Smooth muscle cell of the coronary artery (primary cell): Measurements from ENCODE around the gene UBXN2A. TPM values are rescaled to one million over a fixed set of nuclear protein-coding genes. Genes with fewer than 3 reads are reported as not detected.

Experiments used
- total RNA-seq: library from RNA; depleted of rRNA; stranded (reverse); fragments of >200 nt; gene quantifications from 2 replicates; pipeline ENCODE4 v1.2.3, GENCODE V29; 2014; ENCODE audit warnings: low replicate concordance

The UBXN2A gene
- 5.0 and 9.8 TPM in 2 replicates for total RNA-seq

GRCh38 chr2:23939987-23940717, at the start of gene UBXN2A:
Gene UBXN2A, plus strand, starts transcription at chr2:23940463. Its CDS starts 17,852 bp downstream, at chr2:23958315.

GRCh38 chr2:23926750-23927571, 13.3 kb upstream of the UBXN2A start, which contains the start of gene ATAD2B:
Gene ATAD2B, minus strand, starts transcription at chr2:23927123. Its CDS starts 353 bp downstream, at chr2:23926770.

GRCh38 chr2:24009680-24010476, 69.6 kb downstream of the UBXN2A start, which contains the start of gene MFSD2B:
Gene MFSD2B, plus strand, starts transcription at chr2:24010085. Its CDS starts 12 bp downstream, at chr2:24010097.

GRCh38 chr2:24046930-24047702, 106.9 kb downstream of the UBXN2A start, which contains the start of gene WDCP:
Gene WDCP, minus strand, starts transcription at chr2:24047391. Its CDS starts 7,897 bp downstream, at chr2:24039494.

GRCh38 chr2:24049485-24050021, 109.3 kb downstream of the UBXN2A start, which contains the start of gene FKBP1B:
Gene FKBP1B, plus strand, starts transcription at chr2:24049741. Its CDS starts 109 bp downstream, at chr2:24049850.

Other genes with a start within 250 kb of the UBXN2A start
- 7.5 and 8.6 TPM in 2 replicates for gene ATAD2B, start 13.3 kb upstream of the UBXN2A start, total RNA-seq
- 0.08 and 0.35 TPM in 2 replicates for gene MFSD2B, start 69.6 kb downstream of the UBXN2A start, total RNA-seq
- 8.1 and 13.7 TPM in 2 replicates for gene WDCP, start 106.9 kb downstream of the UBXN2A start, total RNA-seq
- 5.5 and 21.6 TPM in 2 replicates for gene FKBP1B, start 109.3 kb downstream of the UBXN2A start, total RNA-seq
- gene SF3B6, start 135.9 kb downstream of the UBXN2A start, total RNA-seq: 89.5 and 156 TPM in 2 replicates
- gene TP53I3, start 144.4 kb downstream of the UBXN2A start, total RNA-seq: 18.8 and 42.2 TPM in 2 replicates
- 0.60 TPM in 1 of 2 replicates, not detected in the other for gene PFN4, start 182.9 kb downstream of the UBXN2A start, total RNA-seq
- gene FAM228B, start 183.0 kb downstream of the UBXN2A start, total RNA-seq: 4.4 and 5.7 TPM in 2 replicates
- gene FAM228A, start 234.6 kb downstream of the UBXN2A start, total RNA-seq: 0.23 and 2.3 TPM in 2 replicates